ENCODE measurements around the gene ZNHIT1.
"Not testable (repeated sequence)": the region's sequence is repeated elsewhere in the genome, so short reads cannot be mapped to it uniquely, and the experiment has no call there.

Gene ZNHIT1

GRCh38 chr7:101186844-101187428, 31.0 kb upstream of the ZNHIT1 start:
- DNase-seq (ENCODE audit: low spot score) = peak; percentile 52

DNA sequence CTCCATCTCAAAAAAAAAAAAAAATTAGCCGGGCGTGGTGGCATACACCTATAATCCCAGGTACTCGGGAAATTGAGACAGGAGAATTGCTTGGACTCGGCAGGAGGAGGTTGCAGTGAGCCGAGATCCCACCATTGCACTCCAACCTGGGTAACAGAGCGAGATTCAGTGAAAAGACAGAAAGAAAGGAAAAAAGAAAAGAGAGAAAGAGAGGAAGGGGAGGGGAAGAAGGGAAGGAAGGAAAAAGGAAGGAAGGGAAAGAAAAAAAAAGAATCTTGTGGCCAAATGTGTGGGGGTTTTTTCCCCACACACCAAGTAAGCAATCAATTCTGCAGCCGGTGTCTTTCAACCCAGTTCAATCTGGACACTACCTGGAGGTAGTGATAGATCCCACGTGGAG, 28.9 kb upstream of the ZNHIT1 start:
- DNase-seq (ENCODE audit: low spot score) = no peak

DNA sequence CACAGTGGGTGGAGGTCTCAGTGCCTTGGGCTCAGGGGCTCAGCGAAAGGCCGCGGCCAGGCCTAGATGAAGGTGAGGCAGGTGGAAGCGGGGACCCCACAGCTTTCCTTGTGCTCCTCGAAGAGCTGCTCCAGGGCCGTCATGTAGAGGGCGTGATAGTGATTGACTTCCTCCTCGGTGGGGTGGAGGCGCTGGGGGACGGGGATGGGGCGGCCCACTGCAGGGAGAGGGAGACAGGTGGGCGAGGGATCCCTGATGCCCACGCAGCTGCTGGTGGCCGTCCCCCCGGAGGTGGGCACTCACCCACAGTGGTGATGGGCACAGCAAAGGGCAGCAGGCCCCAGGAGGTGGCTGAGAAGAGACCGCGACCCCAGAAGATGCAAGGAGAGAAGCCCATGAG, 22.1 kb upstream of the ZNHIT1 start:
- no peak for DNase-seq (ENCODE audit: low spot score)

DNA sequence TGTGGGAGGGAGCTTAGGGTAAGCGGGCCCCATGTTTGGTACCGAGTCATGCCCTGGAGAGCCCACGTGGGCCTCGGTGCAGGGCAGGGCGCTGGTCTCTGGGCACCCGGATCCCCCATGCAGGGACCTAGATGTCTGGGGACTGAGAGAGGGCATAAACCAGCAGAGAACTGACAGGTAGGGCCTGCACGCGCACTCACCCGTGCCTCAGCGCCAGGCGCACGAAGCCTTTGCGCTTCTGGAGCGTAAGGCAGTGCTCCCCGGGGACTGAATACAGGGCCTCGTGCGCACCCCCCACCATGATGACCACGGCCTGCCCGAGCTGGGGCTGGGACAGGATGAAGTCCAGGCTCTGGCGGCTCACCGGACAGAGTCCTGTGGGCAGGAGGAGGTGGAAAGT, 20.0 kb upstream of the ZNHIT1 start:
- no peak for DNase-seq (ENCODE audit: low spot score)

DNA sequence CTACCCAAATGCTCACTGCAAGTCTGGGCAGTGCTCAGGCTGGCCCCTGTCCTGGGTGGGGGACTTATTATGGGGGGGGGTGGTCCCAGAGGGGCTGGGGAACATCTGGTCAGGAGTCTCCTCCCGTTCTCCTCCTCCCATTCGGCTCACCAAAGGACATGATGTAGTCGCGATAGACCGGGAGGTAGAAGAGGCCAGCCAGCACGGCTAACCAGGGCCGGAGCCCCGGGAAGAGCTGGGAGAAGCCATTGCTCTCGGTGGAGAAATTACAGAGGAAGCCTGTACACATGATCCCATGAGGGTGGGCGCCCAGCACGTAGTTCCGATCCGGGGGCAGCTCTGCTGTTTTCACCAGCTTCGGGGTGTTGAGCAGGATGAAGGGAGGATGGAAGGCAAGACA, 19.5 kb upstream of the ZNHIT1 start:
- DNase-seq (ENCODE audit: low spot score) = no peak

DNA sequence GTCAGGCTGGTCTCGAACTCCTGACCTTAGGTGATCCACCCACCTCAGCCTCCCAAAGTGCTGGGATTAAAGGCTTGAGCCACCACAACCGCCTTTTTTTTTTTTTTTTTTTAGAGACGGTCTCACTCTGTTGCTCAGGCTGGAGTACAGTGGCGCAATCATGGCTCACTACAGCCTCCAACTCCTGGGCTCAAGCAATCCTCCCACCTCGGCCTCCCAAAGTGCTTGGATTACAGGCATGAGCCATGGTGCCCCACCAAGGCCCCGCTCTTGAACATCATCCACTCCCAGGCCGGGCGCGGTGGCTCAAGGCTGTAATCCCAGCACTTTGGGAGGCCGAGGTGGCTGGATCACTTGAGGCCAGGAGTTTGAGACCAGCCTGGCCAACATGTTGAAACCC, 18.4 kb upstream of the ZNHIT1 start:
- not testable (repeated sequence) for DNase-seq (ENCODE audit: low spot score)

GRCh38 chr7:101200504-101200861, 17.5 kb upstream of the ZNHIT1 start:
- DNase-seq (ENCODE audit: low spot score) = no peak

DNA sequence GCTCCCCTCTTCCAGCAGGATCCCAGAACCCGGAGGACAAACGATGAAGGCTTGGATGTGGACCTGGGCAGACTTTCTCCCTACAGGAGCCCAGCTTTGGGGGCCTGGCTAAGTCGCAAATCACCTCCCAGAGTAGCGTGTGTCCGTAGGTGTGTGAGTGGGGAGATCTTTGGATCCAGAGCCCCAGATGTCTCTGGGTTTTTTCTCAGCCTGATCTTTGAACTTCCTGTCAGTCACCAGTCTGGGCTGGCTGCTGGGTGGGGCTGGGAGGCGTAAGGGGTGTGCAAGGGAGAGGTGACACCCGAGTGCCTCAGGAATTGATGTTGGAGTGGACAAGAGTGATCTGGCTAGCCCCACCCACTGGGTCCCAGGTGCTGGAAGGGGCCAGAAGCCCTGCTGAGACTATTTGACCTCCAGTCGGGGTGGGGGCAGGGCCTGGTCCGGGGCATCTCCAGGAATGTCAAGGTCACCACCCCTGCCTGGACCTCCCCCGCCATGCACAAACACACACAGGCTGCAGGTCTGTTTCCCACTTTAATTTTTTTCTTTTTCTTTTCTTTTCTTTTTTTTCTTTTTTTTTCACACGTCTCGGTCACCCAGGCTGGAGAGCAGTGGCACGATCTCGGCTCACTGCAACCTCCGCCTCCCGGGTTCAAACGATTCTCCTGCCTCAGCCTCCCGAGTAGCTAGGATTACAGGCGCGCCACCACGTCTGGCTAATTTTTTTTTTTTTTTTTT, 16.9 kb upstream of the ZNHIT1 start, which contains the start of gene MOGAT3:
MOGAT3 (minus strand) TSS at position 175 of the 738 bp plus-strand sequence. CDS start 182 bp downstream, outside the sequence.
- no peak for DNase-seq (ENCODE audit: low spot score)

GRCh38 chr7:101201695-101202602, 16.0 kb upstream of the ZNHIT1 start:
- DNase-seq (ENCODE audit: low spot score) = no peak

- DNase-seq (ENCODE audit: low spot score) = no peak
These were observed 15.4 kb upstream of the ZNHIT1 start for GRCh38 chr7:101202603-101202918.

GRCh38 chr7:101203740-101204738, 13.9 kb upstream of the ZNHIT1 start:
- not testable (repeated sequence) for DNase-seq (ENCODE audit: low spot score)

DNA sequence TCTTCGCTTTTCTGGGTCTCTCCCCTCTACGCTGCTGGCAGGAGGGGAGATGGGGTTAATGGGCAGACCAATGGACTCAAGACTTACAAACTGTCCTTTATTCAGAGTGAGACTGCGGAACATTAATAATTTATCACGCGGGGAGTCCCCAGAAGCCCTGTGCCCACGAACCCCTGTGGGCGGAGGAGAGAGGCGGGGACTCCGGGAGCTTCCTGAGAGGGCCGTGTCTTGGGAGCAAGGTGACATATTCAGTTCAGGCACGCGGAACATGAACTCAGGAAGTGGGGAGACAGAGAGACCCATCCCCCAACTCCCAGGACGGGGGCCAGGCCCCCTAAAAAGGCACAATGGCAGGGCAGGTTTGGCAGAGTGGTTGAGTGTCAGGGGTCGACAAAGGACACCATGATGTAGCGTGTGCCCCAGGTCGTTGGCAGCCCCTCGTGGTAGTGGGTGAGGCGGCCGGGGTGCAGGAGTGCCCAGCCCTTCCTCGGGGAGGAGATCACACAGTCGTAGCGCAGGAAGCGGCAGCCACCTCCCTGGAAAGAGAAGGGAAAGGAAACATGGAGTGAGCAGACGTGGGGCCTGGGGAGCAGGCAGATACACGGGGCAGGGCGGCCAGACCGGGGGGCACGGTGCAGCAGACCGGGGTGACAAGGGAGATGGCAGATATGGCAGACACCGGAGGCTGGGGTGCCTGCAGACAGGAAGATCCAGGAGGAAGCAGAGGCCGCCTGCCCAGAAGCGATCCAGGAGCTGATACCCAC, 11.9 kb upstream of the ZNHIT1 start:
- DNase-seq (ENCODE audit: low spot score) = no peak

DNA sequence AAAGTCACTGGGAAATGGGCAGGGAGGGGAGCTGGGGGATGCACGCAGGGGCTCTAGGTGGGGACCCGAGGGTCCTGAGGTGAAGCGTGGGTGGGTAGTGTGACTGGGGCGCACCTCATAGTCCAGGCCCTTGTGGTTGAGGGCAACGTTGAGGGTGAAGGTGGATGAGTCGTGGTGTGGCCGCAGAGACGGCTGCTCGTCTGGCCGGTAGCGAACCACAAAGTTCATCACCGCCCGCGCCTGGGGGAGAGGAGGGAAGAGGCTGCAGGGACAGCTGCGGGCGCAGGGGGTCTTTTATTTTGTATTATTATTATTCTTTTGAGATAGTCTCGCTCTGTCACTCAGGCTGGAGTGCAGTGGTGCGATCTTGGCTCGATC, 11.3 kb upstream of the ZNHIT1 start:
- no peak for DNase-seq (ENCODE audit: low spot score)

DNA sequence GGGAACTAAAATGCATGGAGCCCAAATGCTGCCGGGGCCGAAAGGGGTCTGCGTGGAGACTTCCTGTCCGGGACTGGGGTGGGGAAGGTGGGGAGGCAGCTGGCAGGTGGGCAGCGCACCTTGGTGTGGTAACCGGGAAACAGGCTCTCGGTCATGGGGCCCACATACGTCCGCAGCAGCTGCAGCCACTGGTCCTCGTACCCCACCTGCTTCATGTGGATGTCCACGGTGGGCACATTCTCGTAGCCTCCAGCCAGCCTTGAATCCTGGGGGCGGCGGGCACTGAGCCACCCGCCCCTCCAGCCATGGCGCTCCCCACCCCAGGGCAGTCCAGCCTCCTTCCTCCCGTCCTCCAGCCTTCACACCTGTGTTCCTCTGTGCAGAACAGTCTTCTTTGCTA, 10.5 kb upstream of the ZNHIT1 start:
- no peak for DNase-seq (ENCODE audit: low spot score)

DNA sequence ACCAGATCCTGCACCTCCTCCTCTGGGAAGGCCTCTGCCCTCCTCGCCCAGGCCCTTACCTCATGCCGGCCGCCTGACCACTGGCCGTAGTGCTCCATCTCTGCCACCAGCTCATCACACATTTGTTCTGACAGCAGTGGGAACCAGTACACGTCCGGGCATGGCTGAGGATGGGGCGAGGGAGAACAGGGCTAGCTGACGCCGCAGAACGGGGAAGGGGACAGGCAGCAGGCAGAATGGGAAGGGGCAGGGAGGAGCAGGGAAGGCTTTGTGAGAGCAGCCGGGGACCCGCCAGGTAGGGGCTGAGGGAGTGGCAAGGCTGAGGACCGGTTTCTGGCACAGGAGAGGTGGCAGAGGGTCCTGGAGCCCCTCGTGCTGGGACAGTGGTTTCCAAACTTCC, 9.2 kb upstream of the ZNHIT1 start:
- no peak for DNase-seq (ENCODE audit: low spot score)

- no peak for DNase-seq (ENCODE audit: low spot score)
These were observed 7.8 kb upstream of the ZNHIT1 start for GRCh38 chr7:101210143-101210542.

DNA sequence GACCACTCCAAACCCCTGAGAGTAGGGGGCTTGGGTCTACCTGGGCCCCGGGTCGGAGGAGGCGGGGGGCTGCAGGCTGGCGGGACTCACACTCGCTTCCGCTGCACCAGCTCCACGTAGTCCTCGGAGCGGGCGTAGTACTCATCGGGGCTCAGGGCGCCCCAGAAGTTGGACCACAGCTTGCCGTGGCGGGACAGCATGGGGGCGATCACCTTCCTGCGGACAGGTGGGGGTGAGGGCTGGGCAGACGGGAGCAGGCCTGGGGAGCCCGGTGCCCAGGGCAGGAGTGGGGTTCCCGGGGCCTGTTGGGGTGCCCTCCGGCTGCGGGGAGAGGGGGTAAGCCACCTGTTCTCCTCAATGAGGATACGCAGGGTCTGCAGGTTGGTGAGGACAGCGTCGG, 6.5 kb upstream of the ZNHIT1 start:
- DNase-seq (ENCODE audit: low spot score) = no peak

- DNase-seq (ENCODE audit: low spot score) = no peak
These were observed 6.0 kb upstream of the ZNHIT1 start for GRCh38 chr7:101212014-101212413.

- no peak for DNase-seq (ENCODE audit: low spot score)
These were observed 1.7 kb upstream of the ZNHIT1 start for GRCh38 chr7:101216001-101216859.

DNA sequence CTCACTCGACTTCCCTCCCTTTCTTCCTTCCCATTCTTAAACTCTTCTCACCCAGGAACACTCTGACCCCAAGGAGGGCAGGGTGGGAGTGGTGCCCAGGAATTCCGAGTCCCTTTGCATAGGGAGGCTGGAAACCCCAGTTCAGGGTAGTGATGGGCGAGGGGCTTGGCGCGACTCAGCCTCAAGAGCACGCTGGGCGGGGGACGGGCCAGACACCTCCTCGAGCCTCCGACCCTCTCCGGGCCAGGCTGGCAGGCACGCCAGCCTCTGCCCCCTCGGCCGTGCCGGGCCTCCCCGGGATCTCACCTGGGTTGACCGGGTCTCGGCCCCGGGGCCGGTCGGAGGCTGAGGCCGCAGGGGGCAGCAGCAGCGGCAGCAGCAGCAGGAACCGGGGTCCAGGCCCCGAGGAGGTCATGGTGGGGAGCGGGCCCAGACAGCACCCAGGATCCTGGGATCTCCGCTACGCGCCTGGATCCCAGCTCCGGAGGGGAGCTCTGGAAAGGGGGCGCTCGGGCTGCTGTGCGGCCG, 1.0 kb upstream of the ZNHIT1 start:
- DNase-seq (ENCODE audit: low spot score) = no peak
